ENCODE measurements around the gene LANCL3. TPM values are rescaled to one million over a fixed set of nuclear protein-coding genes. Genes with fewer than 3 reads are reported as not detected.

LANCL3 gene
- total RNA-seq, 1 experiment from 2014 or later = 0.26 TPM

GRCh38 chrX:37677243-37677642 lies 105.8 kb downstream of the LANCL3 start:
- Mint-ChIP-seq H3K36me3 (ENCODE audit: insufficient read depth in 1 of 3, low read depth in 3 of 3) (no peaks in the 10 kb centered on the region), H3K9me3 (peaks cover 29 to 42% of the 10 kb centered on the region in 2 experiments), H3K27ac (no peak overlapping the region), H3K27me3 (ENCODE audit: low read depth) (no peaks in the 10 kb centered on the region), H3K4me3 (no peak overlapping the region), H3K4me1 (no peaks in the 10 kb centered on the region)
- H3K27ac ChIP-seq (ENCODE audit: insufficient read length, low read depth, low read length) = no peak overlapping the region
- H3K27me3 ChIP-seq (ENCODE audit: insufficient read depth, low read length) = no peaks in the 10 kb centered on the region; the same call in 1 of the 2 replicates
- no peak overlapping the region for H4K5ac ChIP-seq (ENCODE audit: insufficient read length, low read depth, low read length)
- no peaks in the 10 kb centered on the region for H4K20me1 ChIP-seq (ENCODE audit: control insufficient read depth, insufficient read depth, insufficient read length)
- no peaks in the 10 kb centered on the region for H3K9me3 ChIP-seq (ENCODE audit: control insufficient read depth, low read depth, low read length)
- no peaks in the 10 kb centered on the region for H3K4me1 ChIP-seq (ENCODE audit: insufficient read depth, low read length)
- H2BK5ac ChIP-seq (ENCODE audit: insufficient read length, low read length) = no peak overlapping the region
- H2BK15ac ChIP-seq (ENCODE audit: low read depth, low read length) = no peak overlapping the region
- no peak overlapping the region for H3K4ac ChIP-seq (ENCODE audit: low read depth, low read length)
- H3K14ac ChIP-seq (ENCODE audit: insufficient read depth, low read length) = no peak overlapping the region
- no peak overlapping the region for H3K4me2 ChIP-seq (ENCODE audit: insufficient read depth, insufficient read length, low read length)
- no peak overlapping the region for H3K23ac ChIP-seq (ENCODE audit: insufficient read length, low read depth, low read length)
- H3K79me1 ChIP-seq (ENCODE audit: insufficient read depth, low read depth, low read length, poor library complexity, severe bottlenecking) = no peaks in the 10 kb centered on the region
- no peaks in the 10 kb centered on the region for H3K23me2 ChIP-seq (ENCODE audit: insufficient read length, low read depth, low read length, poor library complexity, severe bottlenecking)
- H2BK20ac ChIP-seq (ENCODE audit: low read depth, low read length, poor library complexity, severe bottlenecking) = no peak overlapping the region
- no peak overlapping the region for H4K8ac ChIP-seq (replicated peaks; ENCODE audit: insufficient read length, low read depth, low read length)
- H2AFZ ChIP-seq (ENCODE audit: low read length) = no peak overlapping the region
- H2BK12ac ChIP-seq (ENCODE audit: insufficient read length, low read depth, low read length) = no peak overlapping the region
- TF ChIP-seq CTCF (conservative IDR thresholded peaks at IDR 0.05) = no peak
- H2BK120ac ChIP-seq (ENCODE audit: low read depth, low read length, poor library complexity, severe bottlenecking) = no peak overlapping the region
- no peak overlapping the region for H3K9ac ChIP-seq (ENCODE audit: extremely low read depth, insufficient read length, low read length)
- H3K79me2 ChIP-seq (ENCODE audit: insufficient read depth, low read length) = no peaks in the 10 kb centered on the region
- no CpG with 5 or more reads among the region's 1 CpG for WGBS (ENCODE audit: extremely low coverage, insufficient read length, low lambda C conversion rate)
- no peak overlapping the region for H3K18ac ChIP-seq (ENCODE audit: insufficient read length, low read depth, low read length)
- no peak for DNase-seq
- no peak overlapping the region for H3T11ph ChIP-seq (ENCODE audit: low read length)
- H4K91ac ChIP-seq (ENCODE audit: insufficient read length, low read depth, low read length) = no peak overlapping the region
- H3K56ac ChIP-seq (ENCODE audit: insufficient read length, low read depth, low read length) = no peak overlapping the region
- H2AK5ac ChIP-seq (ENCODE audit: insufficient read length, low read length) = no peak overlapping the region
